ELR (cell line): Measurements from ENCODE around the gene MYH6.

Source experiments
- DNase-seq: peaks from one replicate; pipeline ENCODE4 v3.0.0-alpha.2; 2015; ENCODE audit warnings: low read depth

Gene MYH6

GRCh38 chr14:23376482-23377197 is 31.4 kb downstream of the MYH6 start, which contains the start of gene CMTM5:
Gene CMTM5, plus strand, starts transcription at chr14:23377046. Its CDS starts 206 bp downstream, at chr14:23377252.
- DNase-seq = no peak

- DNase-seq = no peak
Measured at GRCh38 chr14:23375527-23376251, 32.4 kb downstream of the MYH6 start.

GRCh38 chr14:23373041-23373440 is 35.0 kb downstream of the MYH6 start:
- no peak for DNase-seq

GRCh38 chr14:23372509-23372908 is 35.6 kb downstream of the MYH6 start, which contains the start of gene IL25:
Gene IL25, plus strand, starts transcription at chr14:23372809.
- no peak for DNase-seq

- DNase-seq = no peak
Measured at GRCh38 chr14:23371865-23372264, 36.2 kb downstream of the MYH6 start.

- DNase-seq = no peak
Measured at GRCh38 chr14:23370221-23370620, 37.9 kb downstream of the MYH6 start.

GRCh38 chr14:23366426-23366921 is 41.6 kb downstream of the MYH6 start:
- peak; percentile 12 for DNase-seq

GRCh38 chr14:23365732-23366425 is 42.2 kb downstream of the MYH6 start:
- DNase-seq = no peak

GRCh38 chr14:23365036-23365731 is 42.9 kb downstream of the MYH6 start, which contains the start of gene EFS:
Gene EFS, minus strand, starts transcription at chr14:23365172. Its CDS starts 147 bp downstream, at chr14:23365025.
- DNase-seq = no peak

- DNase-seq = no peak
Measured at GRCh38 chr14:23364164-23365035, 43.7 kb downstream of the MYH6 start.

- peak; percentile 24 for DNase-seq
Measured at GRCh38 chr14:23362200-23362599, 45.9 kb downstream of the MYH6 start.

GRCh38 chr14:23361763-23362162 is 46.3 kb downstream of the MYH6 start:
- no peak for DNase-seq

GRCh38 chr14:23361320-23361719 is 46.8 kb downstream of the MYH6 start:
- DNase-seq = no peak

- no peak for DNase-seq
Measured at GRCh38 chr14:23360496-23360895, 47.6 kb downstream of the MYH6 start.

- no peak for DNase-seq
Measured at GRCh38 chr14:23359722-23360447, 48.2 kb downstream of the MYH6 start.

GRCh38 chr14:23359167-23359626 is 48.9 kb downstream of the MYH6 start:
- DNase-seq = no peak

GRCh38 chr14:23358553-23359166 is 49.4 kb downstream of the MYH6 start:
- no peak for DNase-seq

GRCh38 chr14:23358042-23358441 is 50.0 kb downstream of the MYH6 start:
- no peak for DNase-seq

GRCh38 chr14:23357261-23357660 is 50.8 kb downstream of the MYH6 start:
- no peak for DNase-seq

- no peak for DNase-seq
Measured at GRCh38 chr14:23356662-23357061, 51.4 kb downstream of the MYH6 start.
